Fibroblast of skin of abdomen (primary cell): ENCODE results near the gene CALN1.
"Not testable (repeated sequence)": the region's sequence is repeated elsewhere in the genome, so short reads cannot be mapped to it uniquely, and the experiment has no call there.

Source experiments
- DNase-seq: peaks from one replicate; pipeline ENCODE4 v3.0.0-alpha.2; 2013

Gene CALN1

GRCh38 chr7:72408966-72409637, 3.0 kb downstream of the CALN1 start:
- no peak for DNase-seq

GRCh38 chr7:72406820-72407403, 5.2 kb downstream of the CALN1 start:
- DNase-seq = no peak

- DNase-seq = no peak
Observed at GRCh38 chr7:72405871-72406270, 6.3 kb downstream of the CALN1 start.

GRCh38 chr7:72405418-72405817, 6.7 kb downstream of the CALN1 start:
- peak; percentile 33 for DNase-seq

GRCh38 chr7:72404743-72405142, 7.4 kb downstream of the CALN1 start:
- DNase-seq = no peak

GRCh38 chr7:72403458-72404076, 8.6 kb downstream of the CALN1 start:
- no peak for DNase-seq

GRCh38 chr7:72394016-72394415, 18.1 kb downstream of the CALN1 start:
- no peak for DNase-seq

GRCh38 chr7:72391821-72392377, 20.2 kb downstream of the CALN1 start:
- DNase-seq = no peak

GRCh38 chr7:72386118-72386517, 26.0 kb downstream of the CALN1 start:
- DNase-seq = no peak

- no peak for DNase-seq
Observed at GRCh38 chr7:72362246-72362645, 49.9 kb downstream of the CALN1 start.

GRCh38 chr7:72345208-72345727, 66.9 kb downstream of the CALN1 start:
- DNase-seq = no peak

- DNase-seq = no peak
Observed at GRCh38 chr7:72343991-72344390, 68.1 kb downstream of the CALN1 start.

- not testable (repeated sequence) for DNase-seq
Observed at GRCh38 chr7:72343354-72343753, 68.8 kb downstream of the CALN1 start.

GRCh38 chr7:72337390-72338167, 74.6 kb downstream of the CALN1 start:
- DNase-seq = no peak

- DNase-seq = no peak
Observed at GRCh38 chr7:72336632-72337389, 75.3 kb downstream of the CALN1 start.

- DNase-seq = no peak
Observed at GRCh38 chr7:72336382-72336631, 75.8 kb downstream of the CALN1 start.

- no peak for DNase-seq
Observed at GRCh38 chr7:72335561-72336381, 76.4 kb downstream of the CALN1 start.

- DNase-seq = no peak
Observed at GRCh38 chr7:72334698-72335097, 77.4 kb downstream of the CALN1 start.

GRCh38 chr7:72334066-72334465, 78.1 kb downstream of the CALN1 start:
- no peak for DNase-seq

- no peak for DNase-seq
Observed at GRCh38 chr7:72326811-72327210, 85.3 kb downstream of the CALN1 start.

GRCh38 chr7:72326365-72326764, 85.8 kb downstream of the CALN1 start:
- peak; percentile 16 for DNase-seq
